Lower leg skin (tissue), 3 donors: ENCODE results near the gene ACSL3.

Experiments used
- POLR2A ChIP-seq, 2 donors: fragments of 450-650 bp; IDR thresholded peaks; one replicate each; pipeline ENCODE4 v1.6.1; 2016 to 2017; ENCODE audit warnings: antibody characterized with exemption in 2 of 2, mild to moderate bottlenecking in 1 of 2, moderate library complexity in 1 of 2
- TF ChIP-seq, protein P1 (sequence below), 3 donors: fragments of 450-650 bp; IDR thresholded peaks; one replicate each; pipeline ENCODE4 v1.5.1; 2016; ENCODE audit warnings: antibody characterized with exemption in 3 of 3, mild to moderate bottlenecking in 3 of 3, moderate library complexity in 2 of 3

DNA sequence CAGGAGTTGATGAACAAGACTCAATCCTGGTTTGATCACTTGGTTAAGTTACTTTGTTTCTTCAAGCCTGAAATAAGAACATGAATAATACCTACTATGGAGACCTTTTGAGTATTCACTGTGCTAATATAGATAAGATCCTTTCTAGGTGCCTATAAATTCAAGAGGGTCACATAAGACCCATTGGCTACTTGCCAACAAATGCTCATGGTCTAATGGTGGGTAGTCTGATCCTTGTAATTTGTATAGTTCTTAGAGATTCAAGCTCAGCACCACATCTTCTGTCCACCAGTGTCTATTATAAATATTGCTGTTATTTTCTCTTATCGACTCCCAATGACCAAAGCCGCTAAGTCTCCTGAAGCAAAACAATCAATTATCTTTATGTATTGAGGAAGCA is 27.4 kb upstream of the ACSL3 start:
- no peak for TF ChIP-seq POLR2A (IDR thresholded peaks at IDR 0.05)
- TF ChIP-seq, protein P1, sequence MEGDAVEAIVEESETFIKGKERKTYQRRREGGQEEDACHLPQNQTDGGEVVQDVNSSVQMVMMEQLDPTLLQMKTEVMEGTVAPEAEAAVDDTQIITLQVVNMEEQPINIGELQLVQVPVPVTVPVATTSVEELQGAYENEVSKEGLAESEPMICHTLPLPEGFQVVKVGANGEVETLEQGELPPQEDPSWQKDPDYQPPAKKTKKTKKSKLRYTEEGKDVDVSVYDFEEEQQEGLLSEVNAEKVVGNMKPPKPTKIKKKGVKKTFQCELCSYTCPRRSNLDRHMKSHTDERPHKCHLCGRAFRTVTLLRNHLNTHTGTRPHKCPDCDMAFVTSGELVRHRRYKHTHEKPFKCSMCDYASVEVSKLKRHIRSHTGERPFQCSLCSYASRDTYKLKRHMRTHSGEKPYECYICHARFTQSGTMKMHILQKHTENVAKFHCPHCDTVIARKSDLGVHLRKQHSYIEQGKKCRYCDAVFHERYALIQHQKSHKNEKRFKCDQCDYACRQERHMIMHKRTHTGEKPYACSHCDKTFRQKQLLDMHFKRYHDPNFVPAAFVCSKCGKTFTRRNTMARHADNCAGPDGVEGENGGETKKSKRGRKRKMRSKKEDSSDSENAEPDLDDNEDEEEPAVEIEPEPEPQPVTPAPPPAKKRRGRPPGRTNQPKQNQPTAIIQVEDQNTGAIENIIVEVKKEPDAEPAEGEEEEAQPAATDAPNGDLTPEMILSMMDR (IDR thresholded peaks at IDR 0.05), result no peak
